ENCODE results near the gene TROAP.

TROAP gene

DNA sequence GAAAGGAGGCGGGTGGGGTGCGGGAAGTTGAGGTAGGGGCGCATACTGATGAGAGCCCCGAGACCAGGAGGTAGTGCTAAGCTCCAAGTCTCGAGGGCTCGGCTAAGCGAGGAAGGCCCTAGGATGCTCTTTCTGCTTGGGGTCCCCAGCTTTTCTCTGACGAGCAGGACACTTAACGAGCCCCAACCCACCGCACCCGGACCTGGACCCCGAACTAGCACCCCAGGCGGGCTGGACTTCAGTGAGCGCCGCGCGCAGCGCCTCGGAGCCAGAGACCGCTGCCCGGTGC lies 18.7 kb downstream of the TROAP start:
- peak overlapping the region; percentile 54 for H3K4me3 ChIP-seq (ENCODE audit: low read depth, low read length)

DNA sequence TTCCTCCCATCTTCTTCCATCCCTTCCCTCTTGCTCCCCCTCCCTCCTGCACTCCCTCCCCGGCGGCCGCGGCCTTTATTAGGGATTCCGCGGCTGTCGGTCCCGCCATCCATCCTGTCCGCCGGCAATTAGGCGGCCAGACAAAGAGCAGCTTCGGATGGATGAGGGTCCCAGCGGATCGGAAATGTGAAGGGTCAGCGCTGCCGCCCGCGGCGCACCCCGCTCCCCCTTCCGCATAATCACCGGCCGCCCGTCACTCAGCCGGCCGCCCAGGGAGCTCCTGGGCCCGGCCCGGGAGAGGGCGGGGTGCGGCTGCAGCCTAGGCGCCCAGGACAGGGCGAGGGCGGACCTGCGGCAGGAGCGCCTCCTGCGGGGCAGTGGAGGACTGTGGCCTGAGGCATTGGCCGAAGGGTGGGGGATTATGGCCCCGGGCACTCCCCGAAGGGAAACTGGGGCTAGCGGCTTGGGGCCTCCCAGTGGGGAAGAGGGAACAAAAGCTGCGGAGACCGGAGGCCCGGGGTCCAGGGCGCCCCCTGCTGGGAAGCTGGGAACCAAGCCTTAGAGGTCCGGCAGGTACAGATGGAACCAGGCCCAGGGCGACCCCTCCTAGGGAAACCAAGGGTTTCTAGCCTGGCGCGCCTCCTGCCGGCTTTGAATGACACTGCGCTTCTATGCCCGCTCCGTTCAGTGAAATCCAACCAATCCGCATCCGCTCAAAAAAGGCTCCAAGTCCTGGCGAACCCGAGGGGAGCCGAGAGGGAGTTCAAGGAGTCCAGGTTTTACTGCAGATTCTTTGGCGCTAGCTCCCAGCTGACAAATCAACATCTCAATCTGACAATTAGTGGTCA lies 19.2 kb downstream of the TROAP start:
- peak overlapping the region; percentile 54 for H3K4me3 ChIP-seq (ENCODE audit: low read depth, low read length)

DNA sequence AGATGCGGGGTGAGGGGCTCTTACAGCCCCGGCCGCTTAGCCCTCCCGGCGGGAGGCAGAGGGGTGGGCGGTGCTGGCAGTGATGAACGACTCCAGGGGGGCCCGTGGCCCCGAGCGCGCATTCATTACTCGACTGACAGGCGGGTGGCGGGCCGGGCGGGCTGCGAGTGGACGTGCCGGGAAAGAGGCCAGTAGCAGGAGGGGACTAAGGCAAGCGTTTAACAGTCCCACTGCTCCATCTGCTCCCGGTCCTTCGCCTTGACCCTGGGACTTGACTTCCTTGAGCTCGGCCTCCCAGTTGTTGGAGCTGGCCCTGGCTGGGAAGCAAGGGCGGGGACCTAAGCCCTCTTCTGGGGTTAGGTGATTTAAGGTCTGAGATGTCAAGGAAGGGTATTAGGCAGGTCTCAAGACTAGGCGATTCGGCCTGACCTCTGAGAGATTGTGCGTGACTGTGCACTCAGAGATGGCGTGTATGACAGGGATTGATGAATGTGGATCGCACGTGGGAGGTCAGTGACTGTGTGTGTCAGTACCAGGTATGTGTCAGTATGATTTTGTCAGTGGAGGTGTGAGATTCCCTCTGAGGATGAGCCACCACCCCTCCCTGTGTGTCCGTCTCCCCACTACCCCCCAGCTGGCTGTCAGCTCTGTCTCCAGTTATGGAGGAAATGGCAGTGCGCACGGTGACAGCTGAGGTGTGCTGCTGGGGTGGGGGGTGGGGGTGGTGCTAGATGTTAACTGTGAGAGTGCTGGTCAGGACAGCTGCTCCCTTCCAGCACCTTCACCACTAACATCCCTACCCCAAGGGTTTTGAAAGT lies 20.1 kb downstream of the TROAP start:
- peak overlapping the region; percentile 2 for H3K4me3 ChIP-seq (ENCODE audit: low read depth, low read length)

DNA sequence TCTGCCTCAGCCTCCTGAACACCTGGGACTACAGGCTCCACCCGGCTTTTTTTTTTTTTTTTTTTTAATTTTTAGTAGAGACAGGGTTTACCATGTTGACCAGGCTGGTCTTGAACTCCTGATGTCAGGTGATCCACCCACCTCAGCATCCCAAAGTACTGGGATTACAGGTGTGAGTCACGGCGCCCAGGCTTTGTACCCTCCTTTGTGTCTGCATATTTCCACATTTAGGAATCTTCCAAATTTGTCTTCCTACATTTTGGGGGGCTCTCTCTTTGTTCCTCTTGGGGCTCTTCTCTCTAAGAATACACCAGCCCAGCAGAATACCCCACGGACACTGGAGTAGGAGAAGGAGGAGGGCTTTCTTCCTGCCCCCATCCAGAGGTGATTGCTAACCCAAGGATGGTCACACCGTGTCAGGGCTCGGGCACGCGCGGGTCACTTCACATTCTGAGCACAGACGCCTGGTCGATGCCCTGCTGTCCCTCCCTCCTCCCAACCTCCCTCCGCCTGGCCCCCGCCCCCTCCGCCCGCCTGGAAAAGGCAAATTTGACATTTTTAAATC lies 21.5 kb downstream of the TROAP start:
- H3K4me3 ChIP-seq (ENCODE audit: low read depth, low read length), result no peak overlapping the region

DNA sequence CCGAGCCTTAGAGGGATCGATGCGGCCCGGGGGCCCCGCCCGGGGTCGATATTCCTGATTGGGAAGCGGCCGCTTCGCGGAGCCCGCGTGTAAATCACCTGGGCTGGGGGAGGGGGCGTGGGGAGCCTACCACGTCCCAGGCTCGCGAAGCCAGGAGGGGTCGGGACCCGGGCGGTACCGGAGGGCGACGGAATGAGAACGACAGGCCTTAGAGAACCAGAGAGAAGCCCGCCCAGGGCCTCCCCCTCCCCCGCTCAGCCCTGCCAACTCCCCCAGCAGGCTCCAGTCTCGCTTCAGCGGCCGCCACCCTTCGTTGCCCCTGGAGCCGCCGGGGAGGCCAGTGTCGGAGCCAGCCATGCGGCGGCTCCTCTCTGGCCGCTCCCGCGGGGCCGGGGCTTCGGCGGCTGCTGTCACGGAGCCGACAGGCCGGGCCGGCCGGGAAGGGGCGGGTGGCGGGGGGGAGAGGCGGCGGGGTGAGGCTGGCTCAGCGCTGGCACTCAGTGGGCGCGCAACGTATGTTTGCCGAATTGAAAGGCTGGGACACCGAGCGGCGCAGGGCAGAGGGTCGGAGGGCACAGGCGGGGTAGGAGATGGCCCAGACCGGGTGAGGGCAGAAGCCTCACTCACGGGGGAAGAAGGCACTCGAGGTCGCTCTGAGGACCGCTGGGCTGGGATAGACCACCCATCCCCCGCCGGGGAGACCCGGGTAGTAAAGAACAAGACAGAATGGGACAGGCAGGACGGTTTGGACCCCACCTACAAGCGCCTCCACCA lies 22.2 kb downstream of the TROAP start:
- no peak overlapping the region for H3K4me3 ChIP-seq (ENCODE audit: low read depth, low read length)

DNA sequence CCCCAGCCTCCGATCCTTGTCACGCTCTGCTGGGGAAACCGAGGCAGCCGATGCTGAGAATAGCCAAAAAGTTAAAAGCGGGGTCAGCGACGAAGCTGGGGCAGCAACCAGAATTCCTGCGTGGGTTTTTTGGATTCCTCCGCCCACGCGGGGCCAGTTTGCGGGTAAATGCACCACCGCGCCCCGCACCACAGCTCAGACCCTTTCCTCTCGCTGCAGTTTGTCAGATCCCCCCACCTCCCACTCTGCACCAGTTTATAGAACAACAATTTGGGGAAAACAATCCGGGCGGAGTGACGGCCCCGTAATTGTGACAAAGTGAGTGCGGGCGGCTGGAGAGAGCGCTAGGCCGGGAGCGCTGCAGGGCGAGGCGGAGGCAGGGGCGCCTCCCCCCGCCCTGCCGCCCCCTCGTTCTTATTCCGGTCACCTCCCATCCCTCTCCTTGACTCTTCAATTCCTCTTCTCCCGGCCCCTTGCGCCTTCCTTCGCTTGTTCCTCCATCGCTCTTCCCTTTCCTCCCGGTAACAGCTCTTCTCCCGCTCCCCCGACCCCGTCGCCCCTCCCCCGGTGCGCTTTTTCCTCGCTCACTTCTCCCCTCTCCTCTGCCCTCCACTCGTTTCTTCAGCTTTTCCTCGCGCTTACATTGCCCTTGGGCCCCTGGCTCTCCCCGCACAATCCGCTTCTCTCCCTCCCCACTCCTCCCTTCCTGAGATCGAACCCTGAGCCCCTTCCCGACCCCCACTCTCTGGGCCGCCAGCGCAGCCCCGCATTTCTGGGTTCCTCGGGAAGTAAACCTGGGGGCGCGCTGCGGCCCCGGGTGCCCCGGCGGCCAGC lies 23.0 kb downstream of the TROAP start:
- peak overlapping the region; percentile 17 for H3K4me3 ChIP-seq (ENCODE audit: low read depth, low read length)

DNA sequence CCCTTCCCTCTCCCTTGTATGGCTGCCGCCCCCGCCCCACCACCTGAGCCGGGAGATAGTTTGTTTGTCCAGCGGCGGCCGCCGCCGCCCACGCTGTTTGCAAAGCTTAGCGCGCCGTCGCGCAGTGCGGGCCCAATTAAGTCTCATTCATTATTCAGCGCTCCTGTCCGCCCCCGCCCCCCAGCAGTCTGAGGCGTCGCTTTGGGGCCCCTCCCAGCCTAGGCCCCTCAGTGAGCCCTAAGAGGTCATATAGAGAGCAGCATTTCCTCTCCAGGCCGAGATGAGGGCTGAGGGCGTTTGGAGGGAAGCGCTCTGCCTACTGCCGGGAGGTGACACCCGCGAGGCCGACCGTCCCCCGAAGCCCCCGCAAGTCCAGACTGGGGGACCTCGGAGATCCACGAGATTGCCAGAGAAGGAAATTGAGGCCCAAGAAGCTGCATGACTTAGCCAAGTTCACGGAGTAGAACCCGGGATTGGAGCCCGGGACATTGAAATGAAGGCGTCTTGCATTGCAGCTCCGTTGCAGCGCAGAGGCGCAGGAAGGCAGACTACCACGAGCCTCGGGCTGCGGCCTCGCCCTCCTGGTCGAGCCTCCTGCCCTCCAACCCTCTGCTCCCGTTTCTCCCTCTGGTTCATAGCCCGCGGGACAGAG lies 23.7 kb downstream of the TROAP start, which contains the start of gene DNAJC22:
Gene DNAJC22 (plus strand): TSS at position 230 of the 652 bp plus-strand sequence. CDS start 1,985 bp downstream, outside the sequence.
- H3K4me3 ChIP-seq (ENCODE audit: low read depth, low read length), result peak within 1 kb of the TSS; percentile 17

DNA sequence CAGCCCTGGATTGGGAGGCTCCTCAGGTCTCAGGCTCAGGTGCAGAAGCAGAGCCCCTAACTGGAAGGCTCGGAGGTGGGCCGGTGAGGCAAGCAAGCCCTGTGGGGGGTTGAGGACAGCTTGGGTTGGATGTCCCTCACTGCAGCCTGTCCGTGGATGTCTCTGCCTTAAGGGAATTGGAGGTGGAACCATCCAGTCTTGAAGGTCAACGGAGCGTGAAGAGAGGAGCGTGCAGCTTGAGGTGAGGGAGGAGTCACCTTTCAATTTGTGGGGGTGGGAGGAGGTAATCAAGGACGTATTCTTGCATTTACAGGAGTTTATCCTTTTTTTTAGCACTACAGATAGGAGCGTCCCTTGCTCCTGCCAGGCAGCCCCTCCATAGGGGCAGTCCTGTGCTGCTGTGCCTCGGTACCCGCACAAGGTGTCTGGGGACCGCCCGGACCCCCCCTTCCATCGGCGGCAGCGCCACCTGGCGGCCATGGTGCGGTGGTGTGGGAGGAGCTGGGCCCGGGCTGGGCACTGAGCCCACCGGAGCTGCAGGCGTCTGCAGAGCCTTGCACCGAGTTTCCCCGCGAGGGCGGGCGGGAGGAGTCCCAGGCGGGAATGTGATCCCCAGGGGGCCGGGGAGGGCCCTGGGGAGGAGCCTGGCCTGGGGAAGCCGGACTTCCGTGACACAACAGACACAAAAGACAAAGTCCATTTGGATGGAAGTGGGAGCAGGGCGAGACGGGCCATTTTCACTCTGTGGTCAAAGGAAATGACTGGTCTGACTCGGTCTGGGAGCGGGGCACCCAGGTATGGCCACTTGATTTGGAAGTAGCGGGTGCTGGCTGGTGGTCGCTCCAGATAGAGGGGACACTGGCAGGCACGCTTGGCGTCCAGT lies 24.5 kb downstream of the TROAP start:
- H3K4me3 ChIP-seq (ENCODE audit: low read depth, low read length), result no peak overlapping the region

DNA sequence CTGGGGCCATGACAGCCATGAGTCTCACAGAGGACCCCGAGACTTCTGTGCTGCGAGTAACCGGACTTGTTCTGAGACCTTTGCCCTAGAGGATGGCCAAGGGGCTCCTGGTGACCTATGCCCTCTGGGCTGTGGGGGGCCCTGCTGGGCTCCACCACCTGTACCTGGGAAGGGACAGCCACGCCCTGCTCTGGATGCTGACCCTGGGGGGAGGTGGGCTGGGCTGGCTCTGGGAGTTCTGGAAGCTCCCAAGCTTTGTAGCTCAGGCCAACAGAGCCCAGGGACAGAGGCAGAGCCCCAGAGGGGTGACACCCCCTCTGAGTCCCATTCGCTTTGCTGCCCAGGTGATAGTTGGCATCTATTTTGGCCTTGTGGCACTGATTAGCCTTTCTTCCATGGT lies 25.7 kb downstream of the TROAP start:
- H3K4me3 ChIP-seq (ENCODE audit: low read depth, low read length), result no peak overlapping the region

DNA sequence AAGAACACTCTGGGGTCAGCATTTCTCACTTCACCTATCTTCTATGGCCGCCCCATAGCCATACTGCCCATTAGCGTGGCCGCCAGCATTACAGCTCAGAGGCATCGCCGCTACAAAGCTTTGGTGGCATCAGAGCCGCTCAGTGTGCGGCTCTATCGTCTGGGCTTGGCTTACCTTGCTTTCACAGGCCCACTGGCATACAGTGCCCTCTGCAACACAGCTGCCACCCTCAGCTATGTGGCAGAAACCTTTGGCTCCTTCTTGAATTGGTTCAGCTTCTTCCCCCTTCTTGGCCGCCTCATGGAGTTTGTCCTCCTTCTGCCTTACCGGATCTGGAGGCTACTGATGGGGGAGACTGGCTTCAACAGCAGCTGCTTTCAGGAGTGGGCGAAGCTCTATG lies 26.2 kb downstream of the TROAP start:
- no peak overlapping the region for H3K4me3 ChIP-seq (ENCODE audit: low read depth, low read length)

DNA sequence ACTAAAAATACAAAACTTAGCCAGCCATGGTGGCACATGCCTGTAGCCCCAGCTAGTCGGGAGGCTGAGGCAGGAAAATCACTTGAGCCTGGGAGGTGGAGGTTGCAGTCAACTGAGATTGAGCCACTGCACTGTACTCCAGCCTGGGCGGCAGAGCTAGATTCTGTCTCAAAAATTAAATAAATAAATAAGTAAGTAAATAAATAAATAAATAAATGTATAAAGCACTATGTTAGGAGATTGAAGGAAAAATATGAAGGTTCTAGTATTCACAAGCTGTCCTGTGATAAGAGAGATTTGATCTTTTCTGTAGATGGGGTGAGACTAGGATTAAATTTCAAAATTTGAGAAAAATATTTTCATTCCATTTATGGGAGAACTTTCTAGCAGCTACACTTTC lies 29.3 kb downstream of the TROAP start:
- no peak overlapping the region for H3K4me3 ChIP-seq (ENCODE audit: low read depth, low read length)

DNA sequence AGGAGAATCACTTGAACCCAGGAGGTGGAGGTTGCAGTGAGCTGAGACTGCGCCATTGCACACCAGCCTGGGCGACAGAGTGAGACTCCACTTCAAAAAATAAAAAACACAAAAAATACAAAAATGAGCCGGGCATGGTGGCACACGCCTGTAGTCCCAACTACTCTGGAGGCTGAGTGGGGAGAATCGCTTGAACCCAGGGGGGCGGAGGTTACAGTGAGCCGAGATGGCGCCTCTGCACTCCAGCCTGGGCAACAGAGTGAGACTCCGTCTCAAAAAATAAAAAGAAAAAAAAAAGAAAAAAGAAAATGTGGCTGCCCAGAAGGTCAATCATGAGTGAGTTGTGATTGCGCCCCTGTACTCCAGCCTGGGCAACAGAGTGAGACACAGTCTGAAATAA lies 32.9 kb downstream of the TROAP start:
- H3K4me3 ChIP-seq (ENCODE audit: low read depth, low read length), result no peak overlapping the region

DNA sequence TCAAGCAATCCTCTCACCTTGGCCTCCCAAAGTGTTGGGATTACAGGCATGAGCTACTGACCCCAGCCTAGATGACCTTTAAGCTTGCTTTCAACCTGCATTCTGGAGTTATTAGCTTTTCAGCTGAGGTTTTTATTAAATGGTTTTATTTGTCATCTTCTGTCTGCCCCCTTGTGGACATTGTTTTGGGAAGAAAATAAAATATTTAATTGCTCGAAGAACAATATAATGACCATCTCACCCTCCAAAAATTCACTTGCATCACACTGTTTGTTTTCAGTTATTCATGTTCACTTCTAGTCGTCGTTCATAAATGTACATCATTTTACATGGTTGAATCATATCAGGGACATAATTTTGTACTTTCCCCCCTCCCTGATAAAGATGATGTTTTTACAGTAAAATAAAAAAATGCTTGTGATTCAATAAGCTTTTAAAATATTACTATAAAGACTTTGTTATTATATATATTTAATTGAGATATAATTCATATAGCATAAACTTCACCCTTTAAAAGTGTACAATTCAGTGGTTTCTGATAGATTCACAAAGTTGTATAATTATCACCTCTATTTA lies 34.1 kb downstream of the TROAP start:
- no peak overlapping the region for H3K4me3 ChIP-seq (ENCODE audit: low read depth, low read length)

- H3K4me3 ChIP-seq (ENCODE audit: low read depth, low read length), result no peak overlapping the region
Measured at GRCh38 chr12:49358483-49359141, 35.6 kb downstream of the TROAP start.

- no peak overlapping the region for H3K4me3 ChIP-seq (ENCODE audit: low read depth, low read length)
Measured at GRCh38 chr12:49359671-49360070, 36.6 kb downstream of the TROAP start.

GRCh38 chr12:49362077-49362476 lies 39.0 kb downstream of the TROAP start:
- no peak overlapping the region for H3K4me3 ChIP-seq (ENCODE audit: low read depth, low read length)

DNA sequence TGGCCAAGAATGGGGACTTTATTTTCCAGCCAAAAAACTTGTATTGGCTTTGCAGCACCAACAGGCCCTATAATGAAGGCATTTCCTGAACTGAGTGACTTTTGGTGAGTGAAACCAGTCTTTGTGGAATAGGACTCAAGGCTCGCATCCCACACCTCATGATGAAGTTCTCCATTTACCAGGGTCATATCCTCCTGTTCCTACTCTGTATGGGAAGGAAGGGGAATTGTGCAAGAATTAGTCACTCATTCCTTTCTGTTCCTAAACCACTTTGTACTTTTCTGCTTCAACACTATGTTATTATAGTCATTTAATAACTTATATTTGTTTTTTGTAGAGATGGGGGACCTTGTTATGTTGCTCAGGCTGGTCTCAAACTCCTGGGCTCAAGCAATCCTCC lies 41.9 kb downstream of the TROAP start:
- H3K4me3 ChIP-seq (ENCODE audit: low read depth, low read length), result no peak overlapping the region

DNA sequence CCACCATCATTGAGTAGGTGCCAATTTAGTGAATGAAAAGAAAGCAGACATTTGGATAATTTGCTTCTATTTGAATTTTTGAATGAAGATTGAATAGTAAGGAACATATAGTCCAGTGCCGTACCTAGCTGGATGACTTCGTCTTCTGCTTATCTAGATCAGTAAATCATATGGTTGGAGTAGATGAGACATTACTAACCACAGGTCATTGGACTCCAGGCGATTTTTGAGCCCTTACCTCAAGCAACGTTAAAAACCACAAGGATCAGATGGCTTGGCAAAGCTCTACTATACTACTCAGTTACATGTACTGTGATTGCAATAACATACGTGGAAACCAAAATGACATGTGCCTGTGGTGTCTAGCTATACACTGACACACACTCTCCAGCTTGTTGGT lies 42.5 kb downstream of the TROAP start:
- no peak overlapping the region for H3K4me3 ChIP-seq (ENCODE audit: low read depth, low read length)
